Fibroblast of lung (primary cell): ENCODE data around the gene OR2AT4. TPM values are rescaled to one million over a fixed set of nuclear protein-coding genes. Genes with fewer than 3 reads are reported as not detected.
"Not testable (repeated sequence)": the region's sequence is repeated elsewhere in the genome, so short reads cannot be mapped to it uniquely, and the experiment has no call there.

Experiments used
- DNase-seq, 2 donors: peaks; one replicate each; pipeline versions ENCODE4 v3.0.0 to v3.0.0-alpha.2; 2010; ENCODE audit warnings: low read depth in 2 of 2
- H2AFZ ChIP-seq: 2 replicates; pipeline ENCODE4 v1.5.1; 2012; ENCODE audit warnings: low read length, control low read depth, inconsistent platforms
- H3K27ac ChIP-seq: 2 replicates; pipeline ENCODE4 v1.5.1; 2011; ENCODE audit warnings: low read length, control low read depth; ENCODE audit not compliant: insufficient read depth
- H3K27me3 ChIP-seq: 2 replicates; pipeline ENCODE4 v1.5.1; 2011; ENCODE audit warnings: mild to moderate bottlenecking, low read length; ENCODE audit not compliant: control insufficient read depth, insufficient read depth
- H3K36me3 ChIP-seq: 2 replicates; pipeline ENCODE4 v1.5.1; 2011; ENCODE audit warnings: low read length; ENCODE audit not compliant: control insufficient read depth, insufficient read depth
- H3K4me1 ChIP-seq: 2 replicates; pipeline ENCODE4 v1.5.1; 2011; ENCODE audit warnings: low read length; ENCODE audit not compliant: control insufficient read depth, insufficient read depth; ENCODE audit errors: extremely low read depth
- H3K4me2 ChIP-seq: 2 replicates; pipeline ENCODE4 v1.5.1; 2011; ENCODE audit warnings: low read length, control low read depth; ENCODE audit not compliant: insufficient read depth; ENCODE audit errors: extremely low read depth
- H3K4me3 ChIP-seq, 4 experiments: fragments of 200-600 bp in 1 of 4; sonication (generic) in 1 of 4; replicated peaks in 1 of 4; 2 replicates each; pipeline ENCODE4 v1.5.1; 2011 to 2016; ENCODE audit warnings: low read length in 4 of 4, low read depth in 3 of 4, mild to moderate bottlenecking in 3 of 4, control low read depth in 2 of 4, inconsistent platforms in 1 of 4, mixed read lengths in 1 of 4; ENCODE audit not compliant: insufficient read depth in 1 of 4; ENCODE audit errors: control extremely low read depth in 1 of 4
- H3K79me2 ChIP-seq: 2 replicates; pipeline ENCODE4 v1.5.1; 2012; ENCODE audit warnings: mild to moderate bottlenecking, low read length, inconsistent platforms; ENCODE audit not compliant: control insufficient read depth, insufficient read depth
- H3K9ac ChIP-seq: 2 replicates; pipeline ENCODE4 v1.5.1; 2011; ENCODE audit warnings: mild to moderate bottlenecking, low read length, control low read depth; ENCODE audit not compliant: insufficient read depth
- H3K9me3 ChIP-seq: 2 replicates; pipeline ENCODE4 v1.5.1; 2012; ENCODE audit warnings: low read depth, low read length; ENCODE audit not compliant: control insufficient read depth, insufficient read depth
- H4K20me1 ChIP-seq: 2 replicates; pipeline ENCODE4 v1.5.1; 2011; ENCODE audit warnings: low read length; ENCODE audit not compliant: control insufficient read depth, insufficient read depth; ENCODE audit errors: extremely low read depth
- EZH2 ChIP-seq: IDR thresholded peaks from 2 replicates; pipeline ENCODE4 v1.5.1; 2012; ENCODE audit warnings: low read length, control low read depth, mild to moderate bottlenecking; ENCODE audit errors: missing control alignments
- polyA plus RNA-seq, 2 donors: library from polyadenylated mRNA; depleted of rRNA in 1 of 2; stranded (reverse) in 1 of 2; unstranded in 1 of 2; fragments of >200 nt; gene quantifications; 2 replicates each; pipeline ENCODE4 v1.2.1, GENCODE V29; 2011 to 2012; ENCODE audit warnings: missing spikeins in 1 of 2
- total RNA-seq: library from RNA; depleted of rRNA; stranded (reverse); fragments of >200 nt; gene quantifications from 2 replicates; pipeline ENCODE4 v1.2.1, GENCODE V29; 2014
- TF ChIP-seq, protein P1 (sequence below), 2 donors: IDR thresholded peaks in 1 of 2; conservative IDR thresholded peaks in 1 of 2; 1 replicate in 1 of 2; 2 replicates in 1 of 2; pipeline ENCODE4 v1.5.1; 2011 to 2012; ENCODE audit warnings: low read length in 2 of 2, control low read depth in 1 of 2, inconsistent platforms in 1 of 2, low read depth in 1 of 2, mild to moderate bottlenecking in 1 of 2

OR2AT4 gene
- total and polyA plus RNA-seq, 2 donors (not counting 1 experiment from before 2014, with no cell fraction given) = not detected

GRCh38 chr11:75047191-75047590 is 49.5 kb downstream of the OR2AT4 start:
- Histone ChIP-seq H3K79me2 (no peaks in the 10 kb centered on the region), H3K36me3 (no peaks in the 10 kb centered on the region), H3K4me3 (no peak overlapping the region), H3K27ac (no peak overlapping the region), H2AFZ (no peak overlapping the region), H3K4me2 (no peak overlapping the region), H3K4me1 (no peaks in the 10 kb centered on the region), H3K9me3 (no peaks in the 10 kb centered on the region), H3K9ac (no peak overlapping the region), H4K20me1 (no peaks in the 10 kb centered on the region), H3K27me3 (no peaks in the 10 kb centered on the region)
- DNase-seq = no peak
- TF ChIP-seq, protein P1, sequence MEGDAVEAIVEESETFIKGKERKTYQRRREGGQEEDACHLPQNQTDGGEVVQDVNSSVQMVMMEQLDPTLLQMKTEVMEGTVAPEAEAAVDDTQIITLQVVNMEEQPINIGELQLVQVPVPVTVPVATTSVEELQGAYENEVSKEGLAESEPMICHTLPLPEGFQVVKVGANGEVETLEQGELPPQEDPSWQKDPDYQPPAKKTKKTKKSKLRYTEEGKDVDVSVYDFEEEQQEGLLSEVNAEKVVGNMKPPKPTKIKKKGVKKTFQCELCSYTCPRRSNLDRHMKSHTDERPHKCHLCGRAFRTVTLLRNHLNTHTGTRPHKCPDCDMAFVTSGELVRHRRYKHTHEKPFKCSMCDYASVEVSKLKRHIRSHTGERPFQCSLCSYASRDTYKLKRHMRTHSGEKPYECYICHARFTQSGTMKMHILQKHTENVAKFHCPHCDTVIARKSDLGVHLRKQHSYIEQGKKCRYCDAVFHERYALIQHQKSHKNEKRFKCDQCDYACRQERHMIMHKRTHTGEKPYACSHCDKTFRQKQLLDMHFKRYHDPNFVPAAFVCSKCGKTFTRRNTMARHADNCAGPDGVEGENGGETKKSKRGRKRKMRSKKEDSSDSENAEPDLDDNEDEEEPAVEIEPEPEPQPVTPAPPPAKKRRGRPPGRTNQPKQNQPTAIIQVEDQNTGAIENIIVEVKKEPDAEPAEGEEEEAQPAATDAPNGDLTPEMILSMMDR (conservative IDR thresholded peaks at IDR 0.05 in 1 of 2, IDR thresholded peaks at IDR 0.05 in 1 of 2; ENCODE audit: low read depth in 1 of 2, low read length in 2 of 2) = no peak
- TF ChIP-seq EZH2 = no peak

- not testable (repeated sequence) for H3K4me2 ChIP-seq, H3K4me3 ChIP-seq, H2AFZ ChIP-seq, H3K27ac ChIP-seq, H3K27me3 ChIP-seq, H3K36me3 ChIP-seq, H3K9ac ChIP-seq, H4K20me1 ChIP-seq, H3K4me1 ChIP-seq, H3K79me2 ChIP-seq, H3K9me3 ChIP-seq, DNase-seq
These were observed 50.0 kb downstream of the OR2AT4 start for GRCh38 chr11:75046668-75047067.

- H3K4me2 ChIP-seq, H3K4me1 ChIP-seq, H2AFZ ChIP-seq, H3K27ac ChIP-seq, H3K79me2 ChIP-seq, H4K20me1 ChIP-seq, H3K4me3 ChIP-seq, H3K36me3 ChIP-seq, H3K9ac ChIP-seq, DNase-seq, H3K27me3 ChIP-seq, H3K9me3 ChIP-seq: not testable (repeated sequence)
These were observed 52.1 kb downstream of the OR2AT4 start for GRCh38 chr11:75044381-75045170.

DNA sequence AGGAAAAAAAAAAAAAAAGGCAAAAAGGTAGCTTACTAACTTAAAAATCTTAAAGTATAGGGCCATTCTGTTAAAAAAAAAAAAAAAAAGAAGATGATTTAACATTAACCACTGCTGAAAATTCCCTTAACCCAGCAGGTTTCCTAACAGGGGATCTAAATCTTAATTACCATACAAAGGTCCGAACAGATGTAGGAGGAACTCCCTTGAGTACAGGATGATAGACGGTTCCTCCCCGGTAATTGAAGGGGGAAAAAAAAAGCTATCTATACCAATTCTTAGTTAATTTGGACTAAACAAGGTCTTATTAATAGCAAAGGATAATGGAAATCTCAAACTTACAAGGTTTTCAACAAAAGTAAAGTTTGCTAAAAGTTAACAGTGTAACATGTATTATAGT is 54.9 kb downstream of the OR2AT4 start:
- H4K20me1 ChIP-seq, H3K27ac ChIP-seq, H3K79me2 ChIP-seq, DNase-seq, H3K4me3 ChIP-seq, H3K4me2 ChIP-seq, H3K4me1 ChIP-seq, H3K27me3 ChIP-seq, H3K9me3 ChIP-seq, H3K9ac ChIP-seq, H2AFZ ChIP-seq, H3K36me3 ChIP-seq: not testable (repeated sequence)
